Myocyte (in vitro differentiated cells): Measurements from ENCODE around the gene TP53TG5. TPM values are rescaled to one million over a fixed set of nuclear protein-coding genes. Genes with fewer than 3 reads are reported as not detected.

ENCODE experiments used
- DNase-seq: peaks from one replicate; pipeline ENCODE4 v3.0.0-alpha.2; 2012; ENCODE audit warnings: low read depth
- total RNA-seq: library from RNA; depleted of rRNA; stranded (reverse); fragments of >200 nt; gene quantifications from 2 replicates; pipeline ENCODE4 v1.2.3, GENCODE V29; 2014

The TP53TG5 gene
- total RNA-seq, 1 donor from 2014 or later: not detected

- DNase-seq: no peak
These were observed 27.6 kb upstream of the TP53TG5 start for GRCh38 chr20:45405571-45406259.

GRCh38 chr20:45404438-45404837 is 26.3 kb upstream of the TP53TG5 start:
- DNase-seq: no peak

- DNase-seq: no peak
These were observed 24.8 kb upstream of the TP53TG5 start for GRCh38 chr20:45402946-45403345.

GRCh38 chr20:45400346-45401031 is 22.4 kb upstream of the TP53TG5 start:
- no peak for DNase-seq

GRCh38 chr20:45399018-45399417 is 20.9 kb upstream of the TP53TG5 start:
- no peak for DNase-seq

GRCh38 chr20:45395114-45395415 is 16.9 kb upstream of the TP53TG5 start:
- DNase-seq: no peak

- DNase-seq: no peak
These were observed 16.3 kb upstream of the TP53TG5 start for GRCh38 chr20:45394221-45395113.

GRCh38 chr20:45392733-45393132 is 14.6 kb upstream of the TP53TG5 start:
- DNase-seq: peak; percentile 11

GRCh38 chr20:45391559-45391958 is 13.4 kb upstream of the TP53TG5 start:
- DNase-seq: no peak

- DNase-seq: no peak
These were observed 12.8 kb upstream of the TP53TG5 start for GRCh38 chr20:45390931-45391330.

GRCh38 chr20:45387274-45387673 is 9.1 kb upstream of the TP53TG5 start:
- DNase-seq: no peak

- no peak for DNase-seq
These were observed 856 bp downstream of the TP53TG5 start for GRCh38 chr20:45377269-45377668.

- no peak for DNase-seq
These were observed 3.2 kb downstream of the TP53TG5 start for GRCh38 chr20:45374966-45375365.

- DNase-seq: no peak
These were observed 4.0 kb downstream of the TP53TG5 start for GRCh38 chr20:45374101-45374467.

GRCh38 chr20:45373353-45374100 is 4.6 kb downstream of the TP53TG5 start:
- DNase-seq: peak; percentile 89

GRCh38 chr20:45372646-45373352 is 5.3 kb downstream of the TP53TG5 start:
- peak; percentile 69 for DNase-seq

- DNase-seq: no peak
These were observed 5.9 kb downstream of the TP53TG5 start for GRCh38 chr20:45372241-45372640.

GRCh38 chr20:45370571-45371160 is 7.5 kb downstream of the TP53TG5 start:
- no peak for DNase-seq

- peak; percentile 71 for DNase-seq
These were observed 9.7 kb downstream of the TP53TG5 start for GRCh38 chr20:45368221-45368980.

- no peak for DNase-seq
These were observed 11.0 kb downstream of the TP53TG5 start for GRCh38 chr20:45367126-45367525.
